Measurements from ENCODE around the gene SF3A1. TPM values are rescaled to one million over a fixed set of nuclear protein-coding genes. Genes with fewer than 3 reads are reported as not detected.

SF3A1 gene
- total and polyA plus RNA-seq, 2 donors (not counting 3 experiments of a cell fraction or from before 2014, with no cell fraction given): 60.2 to 187 TPM

DNA sequence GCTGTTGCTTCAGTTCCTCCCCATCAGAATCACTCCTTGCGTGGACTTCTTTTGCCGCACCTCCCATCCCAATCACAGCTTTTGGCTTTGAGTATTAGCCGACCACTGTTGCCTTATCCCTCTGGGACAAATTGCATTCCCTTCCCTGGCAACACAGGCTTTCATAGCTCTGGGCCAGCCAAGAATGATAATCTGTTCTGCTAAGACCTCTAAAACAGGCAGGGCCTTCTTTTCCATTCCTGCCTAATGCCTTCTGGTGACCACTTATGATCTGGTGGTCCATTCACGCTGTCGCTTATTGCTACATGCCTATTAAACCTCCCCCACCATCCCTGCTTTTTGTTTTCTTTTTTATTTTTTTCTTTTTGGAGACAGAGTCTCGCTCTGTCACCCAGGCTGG lies 49.7 kb upstream of the SF3A1 start:
- Histone ChIP-seq H2AFZ (ENCODE audit: low read depth, low read length) (no peak overlapping the region), H3K27me3 (ENCODE audit: control insufficient read depth in 2 of 2, insufficient read depth in 2 of 2, low read length in 2 of 2) (no peaks in the 10 kb centered on the region), H3K4me1 (ENCODE audit: control insufficient read depth, extremely low read depth, insufficient read depth, low read length) (peaks cover 6% of the 10 kb centered on the region), H3K4me3 (replicated peaks in 1 of 3; ENCODE audit: insufficient read depth in 1 of 3, low read depth in 1 of 3, low read length in 3 of 3) (no peak overlapping the region), H3K36me3 (ENCODE audit: control insufficient read depth in 2 of 2, extremely low read depth in 1 of 2, insufficient read depth in 2 of 2, low read length in 2 of 2) (peaks cover 3 to 28% of the 10 kb centered on the region in 2 experiments), H4K20me1 (replicated peaks; ENCODE audit: control insufficient read depth, extremely low read depth, insufficient read depth, low read length) (no peaks in the 10 kb centered on the region), H3K9me1 (replicated peaks; ENCODE audit: control insufficient read depth, extremely low read depth, insufficient read depth, low read length) (no peaks in the 10 kb centered on the region), H3K9ac (replicated peaks; ENCODE audit: extremely low read depth, insufficient read depth, low read length) (no peak overlapping the region), H3K79me2 (ENCODE audit: control insufficient read depth, insufficient read depth, low read length) (peaks cover 15% of the 10 kb centered on the region), H3K4me2 (ENCODE audit: insufficient read depth, low read length) (no peak overlapping the region), H3K27ac (ENCODE audit: insufficient read depth, low read depth, low read length) (no peak overlapping the region), H3K9me3 (replicated peaks; ENCODE audit: control insufficient read depth, insufficient read depth, low read length) (no peaks in the 10 kb centered on the region)
- DNase-seq (ENCODE audit: low read depth, low spot score) (no peak), FAIRE-seq (no peak)
- intact Hi-C loops (cut with micrococcal nuclease): no loop called here
- dilution Hi-C loops (cut with MboI; ENCODE audit: extremely low pct_ligation_motif_present, low sequenced_read_pairs): no loop called here
- CTCF ChIA-PET: interaction anchor here (1.8 to 4.1 kb wide), 2 partner anchors 9 to 20 kb away, joined by 4 to 21 read pairs; partner anchors contain the start of gene SEC14L2
- TF ChIP-seq GATA2 (IDR thresholded peaks at IDR 0.05; ENCODE audit: insufficient read depth, insufficient read length, low read depth, low read length) (no peak), MYC (IDR thresholded peaks at IDR 0.05; ENCODE audit: low read depth, low read length) (no peak), POLR2AphosphoS5 (IDR thresholded peaks at IDR 0.05; ENCODE audit: insufficient read depth, low read depth, low read length) (no peak), JUN (IDR thresholded peaks at IDR 0.05; ENCODE audit: borderline replicate concordance, insufficient read depth, insufficient read length, low read depth) (no peak), EZH2 (IDR thresholded peaks at IDR 0.05; ENCODE audit: borderline replicate concordance, low read depth, low read length, severe bottlenecking) (no peak), POLR2A (IDR thresholded peaks at IDR 0.05; ENCODE audit: low read depth, low read length) (no peak)
- BruUV-seq (replicated peaks): no TSS peak
- POLR2A ChIA-PET: no interaction called here

DNA sequence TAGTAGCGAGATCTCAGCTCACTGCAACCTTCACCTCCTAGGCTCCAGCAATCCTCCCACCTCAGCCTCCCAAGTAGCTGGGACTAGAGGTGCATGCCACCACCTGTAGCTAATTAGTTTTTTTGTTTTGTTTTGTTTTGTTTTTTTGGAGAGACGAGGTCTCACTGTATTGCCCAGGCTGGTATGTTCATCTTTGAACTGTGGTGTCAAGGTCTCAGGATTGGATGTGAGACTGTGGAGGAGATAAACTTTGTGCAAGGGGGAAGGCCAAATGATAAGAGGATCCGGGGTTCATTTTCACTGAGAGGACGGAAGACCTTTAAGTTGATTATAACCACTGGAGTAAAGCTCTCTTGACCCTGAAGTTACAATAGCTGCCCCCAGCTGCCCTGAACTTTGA lies 49.0 kb upstream of the SF3A1 start:
- Histone ChIP-seq H3K9me3 (replicated peaks; ENCODE audit: control insufficient read depth, insufficient read depth, low read length) (no peaks in the 10 kb centered on the region), H4K20me1 (replicated peaks; ENCODE audit: control insufficient read depth, extremely low read depth, insufficient read depth, low read length) (no peaks in the 10 kb centered on the region), H3K9ac (replicated peaks; ENCODE audit: extremely low read depth, insufficient read depth, low read length) (no peak overlapping the region), H3K27me3 (ENCODE audit: control insufficient read depth in 2 of 2, insufficient read depth in 2 of 2, low read length in 2 of 2) (no peaks in the 10 kb centered on the region), H3K4me2 (ENCODE audit: insufficient read depth, low read length) (no peak overlapping the region), H3K36me3 (ENCODE audit: control insufficient read depth in 2 of 2, extremely low read depth in 1 of 2, insufficient read depth in 2 of 2, low read length in 2 of 2) (peaks cover 3 to 22% of the 10 kb centered on the region in 2 experiments), H2AFZ (ENCODE audit: low read depth, low read length) (no peak overlapping the region), H3K9me1 (replicated peaks; ENCODE audit: control insufficient read depth, extremely low read depth, insufficient read depth, low read length) (no peaks in the 10 kb centered on the region), H3K79me2 (ENCODE audit: control insufficient read depth, insufficient read depth, low read length) (peaks cover 15% of the 10 kb centered on the region), H3K27ac (ENCODE audit: insufficient read depth, low read depth, low read length) (no peak overlapping the region), H3K4me3 (replicated peaks in 1 of 3; ENCODE audit: insufficient read depth in 1 of 3, low read depth in 1 of 3, low read length in 3 of 3) (no peak overlapping the region), H3K4me1 (ENCODE audit: control insufficient read depth, extremely low read depth, insufficient read depth, low read length) (peaks cover 6% of the 10 kb centered on the region)
- no TSS peak for BruUV-seq (replicated peaks)
- POLR2A ChIA-PET: no interaction called here
- dilution Hi-C loops (cut with MboI; ENCODE audit: extremely low pct_ligation_motif_present, low sequenced_read_pairs) (no loop called here), intact Hi-C loops (cut with micrococcal nuclease) (no loop called here)
- FAIRE-seq: no peak
- TF ChIP-seq GATA2 (IDR thresholded peaks at IDR 0.05; ENCODE audit: insufficient read depth, insufficient read length, low read depth, low read length) (no peak), POLR2A (IDR thresholded peaks at IDR 0.05; ENCODE audit: low read depth, low read length) (no peak), MYC (IDR thresholded peaks at IDR 0.05; ENCODE audit: low read depth, low read length) (no peak), JUN (IDR thresholded peaks at IDR 0.05; ENCODE audit: borderline replicate concordance, insufficient read depth, insufficient read length, low read depth) (no peak)
- TF ChIP-seq, protein P1, sequence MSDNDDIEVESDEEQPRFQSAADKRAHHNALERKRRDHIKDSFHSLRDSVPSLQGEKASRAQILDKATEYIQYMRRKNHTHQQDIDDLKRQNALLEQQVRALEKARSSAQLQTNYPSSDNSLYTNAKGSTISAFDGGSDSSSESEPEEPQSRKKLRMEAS (IDR thresholded peaks at IDR 0.05; ENCODE audit: insufficient read depth, insufficient read length): no peak
- TF ChIP-seq, protein P2, sequence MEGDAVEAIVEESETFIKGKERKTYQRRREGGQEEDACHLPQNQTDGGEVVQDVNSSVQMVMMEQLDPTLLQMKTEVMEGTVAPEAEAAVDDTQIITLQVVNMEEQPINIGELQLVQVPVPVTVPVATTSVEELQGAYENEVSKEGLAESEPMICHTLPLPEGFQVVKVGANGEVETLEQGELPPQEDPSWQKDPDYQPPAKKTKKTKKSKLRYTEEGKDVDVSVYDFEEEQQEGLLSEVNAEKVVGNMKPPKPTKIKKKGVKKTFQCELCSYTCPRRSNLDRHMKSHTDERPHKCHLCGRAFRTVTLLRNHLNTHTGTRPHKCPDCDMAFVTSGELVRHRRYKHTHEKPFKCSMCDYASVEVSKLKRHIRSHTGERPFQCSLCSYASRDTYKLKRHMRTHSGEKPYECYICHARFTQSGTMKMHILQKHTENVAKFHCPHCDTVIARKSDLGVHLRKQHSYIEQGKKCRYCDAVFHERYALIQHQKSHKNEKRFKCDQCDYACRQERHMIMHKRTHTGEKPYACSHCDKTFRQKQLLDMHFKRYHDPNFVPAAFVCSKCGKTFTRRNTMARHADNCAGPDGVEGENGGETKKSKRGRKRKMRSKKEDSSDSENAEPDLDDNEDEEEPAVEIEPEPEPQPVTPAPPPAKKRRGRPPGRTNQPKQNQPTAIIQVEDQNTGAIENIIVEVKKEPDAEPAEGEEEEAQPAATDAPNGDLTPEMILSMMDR (IDR thresholded peaks at IDR 0.05; ENCODE audit: extremely low read depth in 1 of 2, insufficient read depth in 1 of 2, low read depth in 1 of 2, low read length in 2 of 2): no peak
- CTCF ChIA-PET: interaction anchor here (1.8 to 4.1 kb wide), 2 partner anchors 8 to 21 kb away, joined by 4 to 21 read pairs; partner anchors contain the start of gene SEC14L2
- no peak for DNase-seq (ENCODE audit: low read depth, low spot score)
